ENCODE results near the gene NOP10.
"Not testable (repeated sequence)": the region's sequence is repeated elsewhere in the genome, so short reads cannot be mapped to it uniquely, and the experiment has no call there.

The NOP10 gene

GRCh38 chr15:34342737-34343575, at the start of gene NOP10, which contains the start of gene NUTM1:
NOP10 (minus strand) TSS chr15:34343136; CDS start chr15:34343073, 63 bp downstream.
NUTM1 (plus strand) TSS chr15:34343315; CDS start chr15:34343697, 382 bp downstream.
- peak; percentile 97 for DNase-seq (ENCODE audit: low read depth)

- DNase-seq (ENCODE audit: low read depth) = not testable (repeated sequence)
Observed at GRCh38 chr15:34389594-34390086, 46.7 kb upstream of the NOP10 start.

GRCh38 chr15:34381829-34382521, 39.0 kb upstream of the NOP10 start:
- not testable (repeated sequence) for DNase-seq (ENCODE audit: low read depth)

- DNase-seq (ENCODE audit: low read depth) = not testable (repeated sequence)
Observed at GRCh38 chr15:34380491-34380890, 37.6 kb upstream of the NOP10 start.

- no peak for DNase-seq (ENCODE audit: low read depth)
Observed at GRCh38 chr15:34376856-34377255, 33.9 kb upstream of the NOP10 start.

- not testable (repeated sequence) for DNase-seq (ENCODE audit: low read depth)
Observed at GRCh38 chr15:34375541-34375940, 32.6 kb upstream of the NOP10 start.

- no peak for DNase-seq (ENCODE audit: low read depth)
Observed at GRCh38 chr15:34374816-34375215, 31.9 kb upstream of the NOP10 start.

- no peak for DNase-seq (ENCODE audit: low read depth)
Observed at GRCh38 chr15:34373951-34374350, 31.0 kb upstream of the NOP10 start.

- DNase-seq (ENCODE audit: low read depth) = no peak
Observed at GRCh38 chr15:34370643-34371042, 27.7 kb upstream of the NOP10 start.

GRCh38 chr15:34370129-34370528, 27.2 kb upstream of the NOP10 start:
- DNase-seq (ENCODE audit: low read depth) = no peak

GRCh38 chr15:34367101-34368081, 24.5 kb upstream of the NOP10 start, which contains the start of gene LPCAT4:
LPCAT4 (minus strand) TSS chr15:34367196; CDS start chr15:34367100, 96 bp downstream.
- DNase-seq (ENCODE audit: low read depth) = peak; percentile 75

- peak; percentile 14 for DNase-seq (ENCODE audit: low read depth)
Observed at GRCh38 chr15:34366271-34367065, 23.5 kb upstream of the NOP10 start.

GRCh38 chr15:34365836-34366235, 22.9 kb upstream of the NOP10 start:
- no peak for DNase-seq (ENCODE audit: low read depth)

- DNase-seq (ENCODE audit: low read depth) = no peak
Observed at GRCh38 chr15:34365091-34365825, 22.3 kb upstream of the NOP10 start.

- DNase-seq (ENCODE audit: low read depth) = no peak
Observed at GRCh38 chr15:34364041-34364440, 21.1 kb upstream of the NOP10 start.

GRCh38 chr15:34362047-34362773, 19.3 kb upstream of the NOP10 start:
- DNase-seq (ENCODE audit: low read depth) = no peak

- DNase-seq (ENCODE audit: low read depth) = no peak
Observed at GRCh38 chr15:34361278-34361677, 18.3 kb upstream of the NOP10 start.

GRCh38 chr15:34360298-34360697, 17.4 kb upstream of the NOP10 start:
- DNase-seq (ENCODE audit: low read depth) = no peak

GRCh38 chr15:34359416-34359815, 16.5 kb upstream of the NOP10 start:
- DNase-seq (ENCODE audit: low read depth) = no peak

Data from stimulated activated CD8-positive, alpha-beta memory T cell treated with anti-CD3 and anti-CD28 coated beads, Interleukin-7, amount 100 ng/mL, for 24 hours (primary cell).